DOHH2 (cell line): ENCODE results near the gene KCNK7.
A peak's percentile ranks its signal among the peaks of the same experiment; 100 is the strongest.

Experiments used
- H3F3A ChIP-seq: fragments of 200-600 bp; sonication (generic), shearing (Covaris generic); 2 replicates; pipeline ENCODE4 v1.6.0; 2016; ENCODE audit warnings: antibody characterized with exemption, mild to moderate bottlenecking; ENCODE audit not compliant: control insufficient read depth, insufficient read depth
- H3K27ac ChIP-seq: fragments of 200-600 bp; sonication (generic); 2 replicates; pipeline ENCODE4 v1.5.1; 2014; ENCODE audit warnings: low read depth, mild to moderate bottlenecking, low read length, moderate library complexity
- H3K27me3 ChIP-seq: fragments of 200-600 bp; sonication (generic); 2 replicates; pipeline ENCODE4 v1.6.1; 2014; ENCODE audit warnings: mild to moderate bottlenecking, low read length, mixed read lengths; ENCODE audit not compliant: control insufficient read depth
- H3K36me3 ChIP-seq: fragments of 200-600 bp; sonication (generic); 2 replicates; pipeline ENCODE4 v1.6.1; 2014; ENCODE audit warnings: mild to moderate bottlenecking, low read length, moderate library complexity, mixed read lengths; ENCODE audit not compliant: control insufficient read depth
- H3K4me1 ChIP-seq: fragments of 200-600 bp; sonication (generic); 2 replicates; pipeline ENCODE4 v1.6.1; 2014; ENCODE audit warnings: mild to moderate bottlenecking, low read length, mixed read lengths; ENCODE audit not compliant: control insufficient read depth
- H3K4me2 ChIP-seq: fragments of 200-600 bp; sonication (generic); 2 replicates; pipeline ENCODE4 v1.6.0; 2014; ENCODE audit warnings: mild to moderate bottlenecking, low read length, moderate library complexity
- H3K4me3 ChIP-seq: fragments of 200-600 bp; sonication (generic); 2 replicates; pipeline ENCODE4 v1.5.1; 2014; ENCODE audit warnings: mild to moderate bottlenecking, low read length, mixed read lengths
- H3K79me2 ChIP-seq: fragments of 200-600 bp; sonication (generic); 2 replicates; pipeline ENCODE4 v1.6.1; 2014; ENCODE audit warnings: mild to moderate bottlenecking, low read length, mixed read lengths; ENCODE audit not compliant: control insufficient read depth
- H3K9me2 ChIP-seq: fragments of 200-600 bp; sonication (generic); replicated peaks from 2 replicates; pipeline ENCODE4 v1.6.1; 2014; ENCODE audit warnings: mild to moderate bottlenecking, low read length, mixed read lengths; ENCODE audit not compliant: control insufficient read depth
- H3K9me3 ChIP-seq: fragments of 200-600 bp; sonication (generic); 2 replicates; pipeline ENCODE4 v1.6.1; 2014; ENCODE audit warnings: antibody characterized with exemption, low read length, mixed read lengths; ENCODE audit not compliant: control insufficient read depth, insufficient read depth
- H4K20me1 ChIP-seq: fragments of 200-600 bp; sonication (generic); 2 replicates; pipeline ENCODE4 v1.6.0; 2014; ENCODE audit warnings: low read depth, mild to moderate bottlenecking, antibody characterized with exemption, low read length, moderate library complexity; ENCODE audit not compliant: control insufficient read depth, insufficient read depth
- EZH2phosphoT487 ChIP-seq: fragments of 200-600 bp; sonication (generic); IDR thresholded peaks from 2 replicates; pipeline ENCODE4 v1.6.1; 2017; ENCODE audit warnings: borderline replicate concordance, mild to moderate bottlenecking, antibody characterized with exemption, low read length, moderate library complexity, mixed read lengths
- TF ChIP-seq, protein P1 (sequence below): fragments of 200-600 bp; sonication (generic); IDR thresholded peaks from one replicate; pipeline ENCODE4 v1.5.1; 2014; ENCODE audit warnings: antibody characterized with exemption, mild to moderate bottlenecking, low read depth, low read length; ENCODE audit not compliant: poor library complexity, severe bottlenecking

KCNK7 gene

GRCh38 chr11:65574109-65574810 lies 21.3 kb downstream of the KCNK7 start:
- Histone ChIP-seq H3K4me3 (peak overlapping the region; percentile 98), H3K9me3 (no peaks in the 10 kb centered on the region), H4K20me1 (0 out of 2 replicates have a peak, but pooled peaks cover 2% of the 10 kb centered on the region), H3F3A (peaks cover 25% of the 10 kb centered on the region), H3K4me1 (peaks cover 55% of the 10 kb centered on the region), H3K4me2 (peak overlapping the region; percentile 87), H3K27ac (peak overlapping the region; percentile 90), H3K27me3 (no peaks in the 10 kb centered on the region), H3K9me2 (no peaks in the 10 kb centered on the region), H3K79me2 (peaks cover 47% of the 10 kb centered on the region), H3K36me3 (peaks cover 15% of the 10 kb centered on the region)
- no peak for TF ChIP-seq EZH2phosphoT487
- TF ChIP-seq, protein P1, sequence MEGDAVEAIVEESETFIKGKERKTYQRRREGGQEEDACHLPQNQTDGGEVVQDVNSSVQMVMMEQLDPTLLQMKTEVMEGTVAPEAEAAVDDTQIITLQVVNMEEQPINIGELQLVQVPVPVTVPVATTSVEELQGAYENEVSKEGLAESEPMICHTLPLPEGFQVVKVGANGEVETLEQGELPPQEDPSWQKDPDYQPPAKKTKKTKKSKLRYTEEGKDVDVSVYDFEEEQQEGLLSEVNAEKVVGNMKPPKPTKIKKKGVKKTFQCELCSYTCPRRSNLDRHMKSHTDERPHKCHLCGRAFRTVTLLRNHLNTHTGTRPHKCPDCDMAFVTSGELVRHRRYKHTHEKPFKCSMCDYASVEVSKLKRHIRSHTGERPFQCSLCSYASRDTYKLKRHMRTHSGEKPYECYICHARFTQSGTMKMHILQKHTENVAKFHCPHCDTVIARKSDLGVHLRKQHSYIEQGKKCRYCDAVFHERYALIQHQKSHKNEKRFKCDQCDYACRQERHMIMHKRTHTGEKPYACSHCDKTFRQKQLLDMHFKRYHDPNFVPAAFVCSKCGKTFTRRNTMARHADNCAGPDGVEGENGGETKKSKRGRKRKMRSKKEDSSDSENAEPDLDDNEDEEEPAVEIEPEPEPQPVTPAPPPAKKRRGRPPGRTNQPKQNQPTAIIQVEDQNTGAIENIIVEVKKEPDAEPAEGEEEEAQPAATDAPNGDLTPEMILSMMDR, result peak; percentile 51

GRCh38 chr11:65573391-65574079 lies 22.1 kb downstream of the KCNK7 start:
- Histone ChIP-seq H3K9me3 (no peaks in the 10 kb centered on the region), H3K4me2 (peak overlapping the region; percentile 87), H3F3A (peaks cover 25% of the 10 kb centered on the region), H3K4me1 (peaks cover 62% of the 10 kb centered on the region), H3K27ac (peak overlapping the region; percentile 90), H4K20me1 (0 out of 2 replicates have a peak, but pooled peaks cover 2% of the 10 kb centered on the region), H3K79me2 (peaks cover 54% of the 10 kb centered on the region), H3K4me3 (peak overlapping the region; percentile 98), H3K36me3 (peaks cover 20% of the 10 kb centered on the region), H3K9me2 (no peaks in the 10 kb centered on the region), H3K27me3 (no peaks in the 10 kb centered on the region)
- TF ChIP-seq, protein P1, result no peak
- no peak for TF ChIP-seq EZH2phosphoT487

DNA sequence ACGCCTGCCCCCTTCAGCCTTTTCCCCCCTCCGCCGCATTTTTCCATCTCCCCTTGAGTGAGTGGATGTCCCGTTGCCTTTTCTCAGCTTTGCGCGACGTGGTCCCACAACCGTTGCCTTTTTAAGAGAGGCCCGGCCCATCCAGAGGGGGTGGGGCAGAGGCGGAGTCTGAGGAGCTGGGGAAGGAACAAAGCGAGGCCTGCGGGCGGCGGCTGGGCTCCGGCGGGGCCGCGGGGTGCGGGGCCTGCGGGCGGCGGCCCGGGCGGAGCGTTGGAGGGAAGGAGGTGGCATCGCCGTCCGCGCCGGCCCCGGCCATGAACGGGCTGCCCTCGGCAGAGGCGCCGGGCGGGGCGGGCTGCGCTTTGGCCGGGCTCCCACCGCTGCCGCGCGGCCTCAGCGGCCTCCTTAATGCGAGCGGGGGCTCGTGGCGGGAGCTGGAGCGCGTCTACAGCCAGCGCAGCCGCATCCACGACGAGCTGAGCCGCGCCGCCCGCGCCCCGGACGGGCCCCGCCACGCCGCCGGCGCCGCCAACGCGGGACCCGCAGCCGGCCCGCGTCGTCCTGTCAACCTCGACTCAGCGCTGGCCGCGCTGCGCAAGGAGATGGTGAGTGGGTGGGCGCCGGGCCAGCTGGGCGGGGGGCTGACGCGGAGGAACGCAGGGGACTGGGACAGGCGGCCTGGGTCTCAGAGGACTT lies 23.1 kb downstream of the KCNK7 start, which contains the start of gene FAM89B:
Gene FAM89B, plus strand, starts transcription at position 183 of the 696 bp plus-strand sequence. Its CDS starts 132 bp downstream, at position 315.
- peak within 1 kb of the TSS; percentile 87 for H3K4me2 ChIP-seq
- peak within 1 kb of the TSS; percentile 98 for H3K4me3 ChIP-seq
- no peaks in the 10 kb centered on the region for H3K27me3 ChIP-seq
- peaks cover 27% of the 10 kb centered on the region for H3F3A ChIP-seq
- peak within 1 kb of the TSS; percentile 90 for H3K27ac ChIP-seq
- peaks cover 26% of the 10 kb centered on the region for H3K36me3 ChIP-seq
- H3K9me3 ChIP-seq, result no peaks in the 10 kb centered on the region
- peaks cover 65% of the 10 kb centered on the region for H3K4me1 ChIP-seq
- no peaks in the 10 kb centered on the region for H3K9me2 ChIP-seq
- TF ChIP-seq EZH2phosphoT487, result no peak
- TF ChIP-seq, protein P1, result no peak
- H4K20me1 ChIP-seq, result 0 out of 2 replicates have a peak, but pooled peaks cover 2% of the 10 kb centered on the region
- H3K79me2 ChIP-seq, result peaks cover 64% of the 10 kb centered on the region
